Colonic mucosa (tissue), 4 donors: Measurements from ENCODE around the gene TH. TPM values are rescaled to one million over a fixed set of nuclear protein-coding genes. Genes with fewer than 3 reads are reported as not detected.
"Not testable (repeated sequence)": the region's sequence is repeated elsewhere in the genome, so short reads cannot be mapped to it uniquely, and the experiment has no call there.

Experiments used
- DNase-seq: peaks from one replicate; pipeline ENCODE4 v3.0.0-alpha.2; 2020
- H3K27ac ChIP-seq: fragments of 200-600 bp; one replicate; pipeline ENCODE4 v1.8.0; 2021
- H3K27me3 ChIP-seq: fragments of 200-600 bp; one replicate; pipeline ENCODE4 v1.8.0; 2021
- H3K36me3 ChIP-seq: fragments of 200-600 bp; one replicate; pipeline ENCODE4 v1.8.0; 2021
- H3K4me1 ChIP-seq: fragments of 200-600 bp; one replicate; pipeline ENCODE4 v1.8.0; 2021; ENCODE audit warnings: mild to moderate bottlenecking
- H3K4me3 ChIP-seq: fragments of 200-600 bp; one replicate; pipeline ENCODE4 v1.8.0; 2021
- H3K9ac ChIP-seq, 2 donors: one replicate each; pipeline ENCODE4 v1.7.0; 2013; ENCODE audit warnings: control low read depth in 2 of 2, low read depth in 2 of 2, low read length in 2 of 2
- H3K9me3 ChIP-seq: fragments of 200-600 bp; one replicate; pipeline ENCODE4 v1.8.0; 2021
- CTCF ChIP-seq: fragments of 200-600 bp; IDR thresholded peaks from one replicate; pipeline ENCODE4 v1.8.0; 2022; ENCODE audit warnings: antibody characterized with exemption, mild to moderate bottlenecking
- intact Hi-C: fragments of 100-400 bp; cut with DNase I; formaldehyde crosslinking; loops from one replicate; pipeline ENCODE4 v1.14.1; 2022
- total RNA-seq, 2 donors: library from RNA; stranded (reverse); fragmentation: NEBNext Ultra II Directional in 1 of 2; extraction: Animal tissue kit (Norgen Biotek cat#: 25700) in 1 of 2; gene quantifications; one replicate each; pipeline ENCODE4 v1.2.1, GENCODE V29; 2021
- donor health status: healthy.
- donor health status: DM: no; HTN: no; CAD: no.
- donor health status: DM: no; HTN: no; CAD: no.

The TH gene
- total RNA-seq, 2 donors from 2014 or later, result 0.15 TPM; not detected in 1

- Histone ChIP-seq H3K4me1 (peaks cover 3% of the 10 kb centered on the region), H3K27ac (no peak overlapping the region), H3K9me3 (no peaks in the 10 kb centered on the region), H3K4me3 (no peak overlapping the region), H3K9ac (peak overlapping the region in 1 of 2 donors; percentile 16), H3K27me3 (no peaks in the 10 kb centered on the region), H3K36me3 (no peaks in the 10 kb centered on the region)
- intact Hi-C loops, result loop anchor here (2.0 to 10.0 kb wide), 3 partner anchors 102 to 698 kb away; no protein-coding TSS in a partner anchor
- peak; percentile 76 for DNase-seq
- peak; percentile 61 for TF ChIP-seq CTCF
Measured at GRCh38 chr11:2196970-2197770, 25.6 kb upstream of the TH start.

- no peak for TF ChIP-seq CTCF
- Histone ChIP-seq H3K4me1 (no peaks in the 10 kb centered on the region), H3K4me3 (no peak overlapping the region), H3K9ac (no peak overlapping the region), H3K9me3 (no peaks in the 10 kb centered on the region), H3K27me3 (no peaks in the 10 kb centered on the region), H3K36me3 (no peaks in the 10 kb centered on the region), H3K27ac (no peak overlapping the region)
- intact Hi-C loops, result loop anchor here (2.0 to 10.0 kb wide), 3 partner anchors 103 to 699 kb away; no protein-coding TSS in a partner anchor
- no peak for DNase-seq
Measured at GRCh38 chr11:2195756-2196088, 24.1 kb upstream of the TH start.

GRCh38 chr11:2194877-2195755 lies 23.5 kb upstream of the TH start:
- no peak overlapping the region for H3K27ac ChIP-seq
- no peaks in the 10 kb centered on the region for H3K27me3 ChIP-seq
- peak overlapping the region in 1 of 2 donors; percentile 43 for H3K9ac ChIP-seq
- no peak overlapping the region for H3K4me3 ChIP-seq
- DNase-seq, result peak; percentile 49
- H3K4me1 ChIP-seq, result no peaks in the 10 kb centered on the region
- TF ChIP-seq CTCF, result peak; percentile 95
- intact Hi-C loops, result loop anchor here (10.0 kb wide), 1 partner anchor 700 kb away; no protein-coding TSS in a partner anchor
- H3K9me3 ChIP-seq, result no peaks in the 10 kb centered on the region
- H3K36me3 ChIP-seq, result no peaks in the 10 kb centered on the region

- H3K36me3 ChIP-seq, H3K9me3 ChIP-seq, H3K27ac ChIP-seq, H3K4me1 ChIP-seq, H3K27me3 ChIP-seq, DNase-seq, H3K4me3 ChIP-seq, H3K9ac ChIP-seq: not testable (repeated sequence)
- intact Hi-C loops, result loop anchor here (10.0 kb wide), 1 partner anchor 701 kb away; no protein-coding TSS in a partner anchor
Measured at GRCh38 chr11:2193888-2194595, 22.4 kb upstream of the TH start.

GRCh38 chr11:2193099-2193887 lies 21.7 kb upstream of the TH start:
- no peaks in the 10 kb centered on the region for H3K4me1 ChIP-seq
- no peaks in the 10 kb centered on the region for H3K27me3 ChIP-seq
- H3K27ac ChIP-seq, result no peak overlapping the region
- H3K9ac ChIP-seq, result no peak overlapping the region
- no peak overlapping the region for H3K4me3 ChIP-seq
- intact Hi-C loops, result loop anchor here (10.0 kb wide), 1 partner anchor 702 kb away; no protein-coding TSS in a partner anchor
- no peaks in the 10 kb centered on the region for H3K36me3 ChIP-seq
- H3K9me3 ChIP-seq, result no peaks in the 10 kb centered on the region
- no peak for TF ChIP-seq CTCF
- peak; percentile 56 for DNase-seq
